ENCODE measurements around the gene SPPL2C.

DNA sequence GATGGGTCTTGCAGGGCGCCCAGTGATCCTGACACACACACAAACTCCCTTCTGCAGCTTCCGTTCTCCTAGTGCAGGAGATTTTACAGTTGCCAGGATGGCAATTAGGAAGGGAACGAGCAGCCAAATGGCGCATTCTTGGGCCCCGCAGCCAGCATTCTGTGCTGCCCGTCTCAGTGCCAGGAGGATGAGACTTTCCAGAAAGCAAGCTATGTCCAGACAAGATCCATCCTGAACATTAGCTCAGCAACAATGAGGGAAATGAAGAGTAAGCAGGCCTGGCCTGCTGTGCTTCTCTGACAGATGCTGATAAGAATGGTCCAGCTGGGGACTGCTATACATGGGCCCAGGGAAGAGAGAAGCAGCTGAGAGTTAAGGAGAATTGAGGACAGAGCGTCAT, 16.5 kb downstream of the SPPL2C start:
- TF ChIP-seq EP300 (IDR thresholded peaks at IDR 0.05) (no peak), CTCF (IDR thresholded peaks at IDR 0.05) (no peak)

Data from gastroesophageal sphincter (tissue), 3 donors.